ENCODE data around the gene PARP2. TPM values are rescaled to one million over a fixed set of nuclear protein-coding genes. Genes with fewer than 3 reads are reported as not detected.
"Not testable (repeated sequence)": the region's sequence is repeated elsewhere in the genome, so short reads cannot be mapped to it uniquely, and the experiment has no call there.

The PARP2 gene
- total RNA-seq, 1 experiment from 2014 or later: 67.9 TPM

GRCh38 chr14:20350282-20350681, 6.8 kb downstream of the PARP2 start:
- TF ChIP-seq EZH2 (IDR thresholded peaks at IDR 0.05; ENCODE audit: borderline replicate concordance, low read depth, low read length, poor library complexity, severe bottlenecking) (no peak), CTCF (conservative IDR thresholded peaks at IDR 0.05; ENCODE audit: low read depth, low read length) (no peak)
- BruUV-seq (replicated peaks): no TSS peak
- no peak for DNase-seq (ENCODE audit: low spot score)
- H3K9me3 ChIP-seq (ENCODE audit: low read depth, low read length, poor library complexity, severe bottlenecking): no peaks in the 10 kb centered on the region
- peaks cover 95% of the 10 kb centered on the region for H3K36me3 ChIP-seq (ENCODE audit: insufficient read depth, low read length, poor library complexity, severe bottlenecking)
- H3K27ac ChIP-seq (ENCODE audit: low read depth, low read length, poor library complexity, severe bottlenecking): no peak overlapping the region
- ChIA-PET POLR2A (ENCODE audit: low non-redundant PET) (no interaction called here), CTCF (no interaction called here)
- H3K27me3 ChIP-seq (replicated peaks; ENCODE audit: insufficient read depth, low read depth, low read length, poor library complexity): no peaks in the 10 kb centered on the region
- intact Hi-C loops (cut with micrococcal nuclease; ENCODE audit: unreplicated experiment): no loop called here
- H3K4me3 ChIP-seq (ENCODE audit: low read depth, low read length, poor library complexity, severe bottlenecking): no peak overlapping the region
- no peaks in the 10 kb centered on the region for H3K4me1 ChIP-seq (ENCODE audit: insufficient read depth, low read length, poor library complexity, severe bottlenecking)

GRCh38 chr14:20350860-20351259, 7.4 kb downstream of the PARP2 start:
- ChIA-PET CTCF (no interaction called here), POLR2A (ENCODE audit: low non-redundant PET) (no interaction called here)
- DNase-seq (ENCODE audit: low spot score): no peak
- BruUV-seq (replicated peaks): no TSS peak
- H3K36me3 ChIP-seq (ENCODE audit: insufficient read depth, low read length, poor library complexity, severe bottlenecking): peaks cover 94% of the 10 kb centered on the region
- no peaks in the 10 kb centered on the region for H3K27me3 ChIP-seq (replicated peaks; ENCODE audit: insufficient read depth, low read depth, low read length, poor library complexity)
- no peak overlapping the region for H3K27ac ChIP-seq (ENCODE audit: low read depth, low read length, poor library complexity, severe bottlenecking)
- TF ChIP-seq CTCF (conservative IDR thresholded peaks at IDR 0.05; ENCODE audit: low read depth, low read length) (peak; percentile 29; the same call in 1 of the 2 replicates), EZH2 (IDR thresholded peaks at IDR 0.05; ENCODE audit: borderline replicate concordance, low read depth, low read length, poor library complexity, severe bottlenecking) (no peak)
- no peak overlapping the region for H3K4me3 ChIP-seq (ENCODE audit: low read depth, low read length, poor library complexity, severe bottlenecking)
- no peaks in the 10 kb centered on the region for H3K4me1 ChIP-seq (ENCODE audit: insufficient read depth, low read length, poor library complexity, severe bottlenecking)
- H3K9me3 ChIP-seq (ENCODE audit: low read depth, low read length, poor library complexity, severe bottlenecking): no peaks in the 10 kb centered on the region
- intact Hi-C loops (cut with micrococcal nuclease; ENCODE audit: unreplicated experiment): no loop called here

- Histone ChIP-seq H3K36me3 (ENCODE audit: insufficient read depth, low read length, poor library complexity, severe bottlenecking) (peaks cover 78% of the 10 kb centered on the region), H3K27me3 (replicated peaks; ENCODE audit: insufficient read depth, low read depth, low read length, poor library complexity) (no peaks in the 10 kb centered on the region), H3K9me3 (ENCODE audit: low read depth, low read length, poor library complexity, severe bottlenecking) (no peaks in the 10 kb centered on the region), H3K4me3 (ENCODE audit: low read depth, low read length, poor library complexity, severe bottlenecking) (no peak overlapping the region), H3K4me1 (ENCODE audit: insufficient read depth, low read length, poor library complexity, severe bottlenecking) (no peaks in the 10 kb centered on the region), H3K27ac (ENCODE audit: low read depth, low read length, poor library complexity, severe bottlenecking) (no peak overlapping the region)
- intact Hi-C loops (cut with micrococcal nuclease; ENCODE audit: unreplicated experiment): no loop called here
- DNase-seq (ENCODE audit: low spot score): no peak
- TF ChIP-seq CTCF (conservative IDR thresholded peaks at IDR 0.05; ENCODE audit: low read depth, low read length) (no peak), EZH2 (IDR thresholded peaks at IDR 0.05; ENCODE audit: borderline replicate concordance, low read depth, low read length, poor library complexity, severe bottlenecking) (no peak)
- ChIA-PET POLR2A (ENCODE audit: low non-redundant PET) (no interaction called here), CTCF (no interaction called here)
- BruUV-seq (replicated peaks): no TSS peak
Observed at GRCh38 chr14:20356422-20356821, 13.0 kb downstream of the PARP2 start.

- H3K4me3 ChIP-seq (ENCODE audit: low read depth, low read length, poor library complexity, severe bottlenecking); BruUV-seq (replicated peaks); CTCF ChIA-PET; DNase-seq (ENCODE audit: low spot score); H3K4me1 ChIP-seq (ENCODE audit: insufficient read depth, low read length, poor library complexity, severe bottlenecking); H3K9me3 ChIP-seq (ENCODE audit: low read depth, low read length, poor library complexity, severe bottlenecking); H3K27me3 ChIP-seq (replicated peaks; ENCODE audit: insufficient read depth, low read depth, low read length, poor library complexity); H3K27ac ChIP-seq (ENCODE audit: low read depth, low read length, poor library complexity, severe bottlenecking); POLR2A ChIA-PET (ENCODE audit: low non-redundant PET); intact Hi-C loops (cut with micrococcal nuclease; ENCODE audit: unreplicated experiment): not testable (repeated sequence)
- peaks cover 59% of the 10 kb centered on the region for H3K36me3 ChIP-seq (ENCODE audit: insufficient read depth, low read length, poor library complexity, severe bottlenecking)
Observed at GRCh38 chr14:20358474-20358873, 15.0 kb downstream of the PARP2 start.
